Neural cell (in vitro differentiated cells): ENCODE results near the gene SIRT1.

Experiments
- MXI1 ChIP-seq: fragments of 450-650 bp; conservative IDR thresholded peaks from 2 replicates; pipeline ENCODE4 v1.6.1; 2014; ENCODE audit warnings: antibody characterized with exemption, mild to moderate bottlenecking; ENCODE audit not compliant: poor library complexity, severe bottlenecking
- POLR2AphosphoS5 ChIP-seq: IDR thresholded peaks from 2 replicates; pipeline ENCODE4 v1.6.1; 2012
- SMC3 ChIP-seq: fragments of 450-650 bp; conservative IDR thresholded peaks from 2 replicates; pipeline ENCODE4 v1.6.1; 2014; ENCODE audit warnings: antibody characterized with exemption, mild to moderate bottlenecking, moderate library complexity; ENCODE audit not compliant: poor library complexity
- TF ChIP-seq, protein P1 (sequence below): fragments of 450-650 bp; IDR thresholded peaks from 2 replicates; pipeline ENCODE4 v1.5.1; 2014; ENCODE audit warnings: antibody characterized with exemption, mild to moderate bottlenecking, moderate library complexity; ENCODE audit not compliant: poor library complexity, severe bottlenecking
- TF ChIP-seq, protein P2 (sequence below): IDR thresholded peaks from 2 replicates; pipeline ENCODE4 v1.6.1; 2012; ENCODE audit warnings: borderline replicate concordance

DNA sequence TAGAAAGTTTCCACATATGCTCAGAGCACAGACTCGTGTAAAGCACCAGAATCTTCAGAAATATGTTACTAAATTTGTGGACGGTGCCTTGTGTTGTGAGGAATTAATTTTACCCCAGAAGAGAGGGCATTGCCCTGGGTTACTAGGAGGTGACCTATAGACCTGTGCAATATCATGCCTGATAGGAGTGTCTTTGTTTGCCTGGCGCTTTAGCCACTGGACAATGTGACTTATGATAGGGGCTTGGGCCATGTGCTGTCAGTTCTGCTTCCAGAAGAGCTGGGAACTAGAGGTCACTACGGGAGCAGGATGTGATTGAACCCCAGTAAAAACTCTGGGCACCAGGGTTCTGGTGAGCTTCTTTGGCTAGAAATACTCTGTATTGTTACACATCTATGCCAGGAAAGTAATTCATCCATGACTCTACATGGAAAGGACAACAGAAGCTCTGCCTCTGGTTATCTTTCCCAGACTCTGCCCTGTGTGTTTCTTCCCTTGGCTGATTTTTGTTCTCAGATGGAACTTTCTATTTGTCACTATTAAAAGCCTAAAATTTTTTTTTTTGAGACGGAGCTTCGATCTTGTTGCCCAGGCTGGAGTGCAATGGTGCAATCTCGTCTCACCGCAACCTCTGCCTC is 75.5 kb downstream of the SIRT1 start:
- no peak for TF ChIP-seq POLR2AphosphoS5
- TF ChIP-seq, protein P1, sequence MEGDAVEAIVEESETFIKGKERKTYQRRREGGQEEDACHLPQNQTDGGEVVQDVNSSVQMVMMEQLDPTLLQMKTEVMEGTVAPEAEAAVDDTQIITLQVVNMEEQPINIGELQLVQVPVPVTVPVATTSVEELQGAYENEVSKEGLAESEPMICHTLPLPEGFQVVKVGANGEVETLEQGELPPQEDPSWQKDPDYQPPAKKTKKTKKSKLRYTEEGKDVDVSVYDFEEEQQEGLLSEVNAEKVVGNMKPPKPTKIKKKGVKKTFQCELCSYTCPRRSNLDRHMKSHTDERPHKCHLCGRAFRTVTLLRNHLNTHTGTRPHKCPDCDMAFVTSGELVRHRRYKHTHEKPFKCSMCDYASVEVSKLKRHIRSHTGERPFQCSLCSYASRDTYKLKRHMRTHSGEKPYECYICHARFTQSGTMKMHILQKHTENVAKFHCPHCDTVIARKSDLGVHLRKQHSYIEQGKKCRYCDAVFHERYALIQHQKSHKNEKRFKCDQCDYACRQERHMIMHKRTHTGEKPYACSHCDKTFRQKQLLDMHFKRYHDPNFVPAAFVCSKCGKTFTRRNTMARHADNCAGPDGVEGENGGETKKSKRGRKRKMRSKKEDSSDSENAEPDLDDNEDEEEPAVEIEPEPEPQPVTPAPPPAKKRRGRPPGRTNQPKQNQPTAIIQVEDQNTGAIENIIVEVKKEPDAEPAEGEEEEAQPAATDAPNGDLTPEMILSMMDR, result no peak
- TF ChIP-seq, protein P2, sequence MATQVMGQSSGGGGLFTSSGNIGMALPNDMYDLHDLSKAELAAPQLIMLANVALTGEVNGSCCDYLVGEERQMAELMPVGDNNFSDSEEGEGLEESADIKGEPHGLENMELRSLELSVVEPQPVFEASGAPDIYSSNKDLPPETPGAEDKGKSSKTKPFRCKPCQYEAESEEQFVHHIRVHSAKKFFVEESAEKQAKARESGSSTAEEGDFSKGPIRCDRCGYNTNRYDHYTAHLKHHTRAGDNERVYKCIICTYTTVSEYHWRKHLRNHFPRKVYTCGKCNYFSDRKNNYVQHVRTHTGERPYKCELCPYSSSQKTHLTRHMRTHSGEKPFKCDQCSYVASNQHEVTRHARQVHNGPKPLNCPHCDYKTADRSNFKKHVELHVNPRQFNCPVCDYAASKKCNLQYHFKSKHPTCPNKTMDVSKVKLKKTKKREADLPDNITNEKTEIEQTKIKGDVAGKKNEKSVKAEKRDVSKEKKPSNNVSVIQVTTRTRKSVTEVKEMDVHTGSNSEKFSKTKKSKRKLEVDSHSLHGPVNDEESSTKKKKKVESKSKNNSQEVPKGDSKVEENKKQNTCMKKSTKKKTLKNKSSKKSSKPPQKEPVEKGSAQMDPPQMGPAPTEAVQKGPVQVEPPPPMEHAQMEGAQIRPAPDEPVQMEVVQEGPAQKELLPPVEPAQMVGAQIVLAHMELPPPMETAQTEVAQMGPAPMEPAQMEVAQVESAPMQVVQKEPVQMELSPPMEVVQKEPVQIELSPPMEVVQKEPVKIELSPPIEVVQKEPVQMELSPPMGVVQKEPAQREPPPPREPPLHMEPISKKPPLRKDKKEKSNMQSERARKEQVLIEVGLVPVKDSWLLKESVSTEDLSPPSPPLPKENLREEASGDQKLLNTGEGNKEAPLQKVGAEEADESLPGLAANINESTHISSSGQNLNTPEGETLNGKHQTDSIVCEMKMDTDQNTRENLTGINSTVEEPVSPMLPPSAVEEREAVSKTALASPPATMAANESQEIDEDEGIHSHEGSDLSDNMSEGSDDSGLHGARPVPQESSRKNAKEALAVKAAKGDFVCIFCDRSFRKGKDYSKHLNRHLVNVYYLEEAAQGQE, result no peak
- TF ChIP-seq SMC3, result no peak
- no peak for TF ChIP-seq MXI1
